Stimulated activated naive CD8-positive, alpha-beta T cell treated with anti-CD3 and anti-CD28 coated beads, Interleukin-15, amount 100 ng/mL, for 72 hours (primary cell): ENCODE data around the gene CADM2.

Experiments
- ATAC-seq: fragments of 150-1000 bp; cut with Tn5 transposase; 2 replicates; pipeline ENCODE4 v1.10.0; 2021; ENCODE audit warnings: mild to moderate bottlenecking, moderate library complexity
- DNase-seq, 2 donors: peaks; one replicate each; pipeline ENCODE4 v3.0.0; 2021 to 2022
- H3K27ac Mint-ChIP-seq, 2 donors: one replicate each; pipeline ENCODE4 v1.8.0; 2022; ENCODE audit warnings: mild to moderate bottlenecking in 2 of 2, mixed read lengths in 2 of 2, moderate library complexity in 2 of 2
- H3K27me3 Mint-ChIP-seq: one replicate; pipeline ENCODE4 v1.8.0; 2022; ENCODE audit warnings: mixed read lengths
- H3K4me1 Mint-ChIP-seq: one replicate; pipeline ENCODE4 v1.8.0; 2022; ENCODE audit warnings: mild to moderate bottlenecking, mixed read lengths
- H3K4me3 Mint-ChIP-seq, 2 donors: one replicate each; pipeline ENCODE4 v1.8.0; 2022; ENCODE audit warnings: mild to moderate bottlenecking in 2 of 2, mixed read lengths in 2 of 2, moderate library complexity in 1 of 2
- H3K9me3 Mint-ChIP-seq, 2 donors: one replicate each; pipeline ENCODE4 v1.8.0; 2022; ENCODE audit warnings: mixed read lengths in 2 of 2

The CADM2 gene

DNA sequence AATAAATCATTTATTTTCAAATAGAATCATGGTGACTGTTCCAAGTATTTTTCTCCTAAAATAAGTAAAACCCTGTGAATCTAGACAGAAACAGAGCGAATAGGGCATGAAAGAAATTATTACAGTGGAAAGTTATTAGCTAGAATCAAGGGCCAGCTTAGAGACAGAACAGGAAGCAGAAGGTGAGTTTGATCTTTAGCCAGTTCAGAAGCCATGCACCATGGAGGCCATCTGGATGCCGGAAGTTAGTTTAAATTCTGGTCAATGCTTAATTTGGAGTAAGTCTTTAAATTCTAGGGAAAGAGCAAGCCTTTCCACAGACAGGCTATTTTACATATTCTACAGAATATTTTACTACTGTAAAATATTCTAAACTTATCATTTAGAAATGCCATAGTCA is 574.8 kb downstream of the CADM2 start:
- peaks cover 4 to 11% of the 10 kb centered on the region in 2 donors for H3K9me3 Mint-ChIP-seq
- H3K4me1 Mint-ChIP-seq, result no peaks in the 10 kb centered on the region
- ATAC-seq, result no peak
- no peaks in the 10 kb centered on the region for H3K27me3 Mint-ChIP-seq
- no peak overlapping the region for H3K4me3 Mint-ChIP-seq
- no peak for DNase-seq
- no peak overlapping the region for H3K27ac Mint-ChIP-seq

DNA sequence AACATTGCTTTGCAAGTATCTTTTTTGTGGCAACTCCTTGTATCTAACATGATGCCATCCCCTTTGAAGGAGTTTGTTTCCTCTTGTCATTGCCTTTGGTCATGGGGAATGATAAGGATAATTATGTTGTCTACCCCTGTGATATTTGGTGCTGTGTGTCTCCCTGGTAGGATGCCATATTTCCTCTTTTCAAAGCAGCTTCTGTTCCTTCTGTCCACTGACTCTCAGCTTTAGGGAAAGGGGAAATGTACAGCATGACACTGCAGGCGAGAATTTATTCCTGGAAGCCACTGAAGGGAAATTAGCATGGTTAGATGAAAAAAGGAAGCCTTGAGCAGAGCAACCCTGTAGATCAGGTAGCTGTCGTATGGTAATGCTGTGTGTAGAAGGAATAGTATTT is 576.7 kb downstream of the CADM2 start:
- no peak overlapping the region for H3K27ac Mint-ChIP-seq
- H3K4me3 Mint-ChIP-seq, result no peak overlapping the region
- H3K27me3 Mint-ChIP-seq, result no peaks in the 10 kb centered on the region
- peaks cover 4 to 6% of the 10 kb centered on the region in 2 donors for H3K9me3 Mint-ChIP-seq
- DNase-seq (no peak), ATAC-seq (no peak)
- H3K4me1 Mint-ChIP-seq, result no peaks in the 10 kb centered on the region

DNA sequence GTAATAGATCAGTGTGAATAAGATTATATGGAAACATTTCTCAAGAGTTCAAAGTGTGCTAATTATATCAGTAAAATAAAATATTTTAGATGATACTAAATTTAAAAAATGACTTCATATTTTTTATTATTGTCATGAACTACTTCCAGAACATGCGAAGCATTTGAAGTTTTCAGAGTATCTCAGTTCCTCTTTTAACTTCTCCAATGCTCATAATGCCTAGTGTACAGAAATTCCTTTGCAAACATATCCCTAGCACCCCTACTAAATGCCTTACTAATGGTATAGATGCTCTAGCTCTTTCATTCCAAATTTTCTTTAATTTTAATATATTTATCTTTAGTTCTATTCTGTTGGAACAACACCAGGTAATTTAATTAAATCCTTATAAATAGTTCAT is 580.4 kb downstream of the CADM2 start:
- no peak overlapping the region for H3K27ac Mint-ChIP-seq
- no peaks in the 10 kb centered on the region for H3K4me1 Mint-ChIP-seq
- DNase-seq, result no peak
- H3K27me3 Mint-ChIP-seq, result no peaks in the 10 kb centered on the region
- no peak overlapping the region for H3K4me3 Mint-ChIP-seq
- no peak for ATAC-seq
- peaks cover 0 to 4% of the 10 kb centered on the region in 2 donors for H3K9me3 Mint-ChIP-seq

DNA sequence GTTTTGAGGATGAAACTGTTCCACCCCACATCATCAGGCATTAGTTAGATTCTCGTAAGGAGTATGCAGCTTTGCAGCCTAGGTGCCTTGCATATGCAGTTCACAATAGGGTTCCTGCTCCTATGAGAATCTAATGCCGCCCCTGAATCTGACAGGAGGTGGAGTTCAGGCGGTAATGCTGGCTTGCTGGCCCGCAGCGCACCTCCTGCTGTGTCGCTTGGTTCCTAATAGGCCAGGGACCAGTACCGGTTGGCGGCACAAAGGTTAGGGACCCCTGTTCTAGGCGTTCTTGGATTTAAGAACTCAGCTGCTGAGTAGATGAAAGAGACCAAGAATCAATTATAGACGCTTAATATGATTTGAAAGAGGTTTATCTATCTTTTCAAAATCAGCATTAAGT is 595.4 kb downstream of the CADM2 start:
- ATAC-seq (no peak), DNase-seq (no peak)
- Mint-ChIP-seq H3K9me3 (no peaks in the 10 kb centered on the region), H3K27me3 (no peaks in the 10 kb centered on the region), H3K4me1 (no peaks in the 10 kb centered on the region), H3K4me3 (no peak overlapping the region), H3K27ac (no peak overlapping the region)

DNA sequence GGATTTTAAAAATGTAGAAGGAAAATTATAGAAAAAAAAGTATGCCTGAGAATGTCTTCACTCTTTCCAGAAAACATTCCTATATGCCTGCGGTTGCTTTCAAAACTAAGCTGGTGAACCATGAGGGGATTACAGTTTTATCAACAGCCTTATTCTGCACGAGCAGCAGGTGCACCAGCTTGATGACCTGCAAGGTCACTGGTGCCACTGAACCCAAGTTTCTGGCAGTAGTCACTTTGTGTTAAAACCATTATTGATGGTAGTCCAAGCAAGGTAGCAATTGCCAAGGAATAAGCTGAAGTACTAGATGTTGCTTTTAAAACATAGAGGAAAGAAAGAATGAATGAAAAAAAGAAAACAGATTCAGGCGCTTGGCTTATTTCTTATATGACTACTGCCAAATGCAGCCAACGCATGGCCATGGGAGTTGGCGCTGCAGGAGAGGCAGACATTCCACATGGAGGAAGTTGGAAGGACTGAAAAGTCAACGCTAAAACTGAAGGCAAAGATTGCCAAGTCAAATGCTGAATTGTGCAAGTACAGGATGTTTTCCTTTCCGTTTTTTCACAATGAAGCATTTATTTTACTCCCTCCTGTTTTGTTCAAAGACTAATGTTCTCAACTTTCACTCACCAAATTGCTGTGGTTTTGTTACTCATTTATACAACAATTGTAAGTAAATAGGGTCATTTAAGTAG is 601.4 kb downstream of the CADM2 start:
- no peak for ATAC-seq
- Mint-ChIP-seq H3K9me3 (no peaks in the 10 kb centered on the region), H3K4me3 (no peak overlapping the region), H3K27ac (no peak overlapping the region), H3K27me3 (no peaks in the 10 kb centered on the region), H3K4me1 (no peaks in the 10 kb centered on the region)
- no peak for DNase-seq

DNA sequence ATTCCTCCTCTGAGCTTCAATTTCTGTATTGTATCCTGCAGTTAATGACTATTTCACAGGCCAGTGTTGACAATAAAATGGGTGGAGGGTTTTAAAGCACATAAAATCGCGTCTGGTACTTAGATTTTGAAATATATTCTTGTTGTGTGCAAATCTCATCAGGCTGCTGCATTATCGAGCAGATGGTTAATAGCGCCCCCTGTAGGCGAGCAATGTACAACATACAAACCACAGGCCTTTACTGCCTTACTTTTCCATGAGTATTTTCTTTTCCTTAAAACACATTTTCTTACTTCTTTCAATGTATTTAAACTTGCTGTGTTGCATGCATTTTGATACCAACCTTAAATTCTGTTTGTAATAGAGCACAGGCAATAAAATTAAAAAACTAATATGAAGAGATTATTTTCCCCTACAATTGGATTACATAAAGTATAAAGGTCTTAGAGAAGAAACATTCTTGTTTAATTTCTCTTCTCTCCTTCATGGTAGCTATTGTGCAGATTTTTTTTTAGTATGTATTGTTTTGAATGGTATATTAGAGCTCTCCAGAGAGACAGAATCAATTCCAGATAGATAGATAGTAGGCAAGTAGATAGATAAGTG is 608.4 kb downstream of the CADM2 start:
- ATAC-seq (no peak), DNase-seq (peak in 1 of 2 donors; percentile 9)
- H3K27ac Mint-ChIP-seq, result no peak overlapping the region
- H3K27me3 Mint-ChIP-seq, result no peaks in the 10 kb centered on the region
- no peak overlapping the region for H3K4me3 Mint-ChIP-seq
- H3K4me1 Mint-ChIP-seq, result no peaks in the 10 kb centered on the region
- no peaks in the 10 kb centered on the region for H3K9me3 Mint-ChIP-seq

DNA sequence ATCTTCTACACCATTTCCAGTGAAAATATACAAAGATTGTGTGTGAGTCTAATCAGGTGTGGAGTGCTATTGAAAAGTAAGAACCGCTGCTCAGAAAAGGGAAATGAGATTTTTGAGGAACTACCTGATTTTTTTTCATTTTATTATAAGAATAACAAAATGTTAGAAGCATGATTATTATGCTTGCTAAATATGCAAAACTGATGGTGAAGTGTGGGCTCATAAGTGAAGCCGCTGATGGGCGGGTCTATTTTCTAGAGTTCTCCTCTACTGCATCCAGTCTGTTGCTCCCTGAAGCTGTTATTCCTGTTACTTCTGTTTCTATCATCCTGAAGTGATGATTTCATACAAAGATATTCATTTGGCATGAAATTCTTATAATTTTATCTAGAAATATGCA is 612.0 kb downstream of the CADM2 start:
- DNase-seq, result no peak
- Mint-ChIP-seq H3K27me3 (no peaks in the 10 kb centered on the region), H3K4me3 (no peak overlapping the region), H3K9me3 (no peaks in the 10 kb centered on the region), H3K27ac (no peak overlapping the region), H3K4me1 (no peaks in the 10 kb centered on the region)
- ATAC-seq, result no peak

DNA sequence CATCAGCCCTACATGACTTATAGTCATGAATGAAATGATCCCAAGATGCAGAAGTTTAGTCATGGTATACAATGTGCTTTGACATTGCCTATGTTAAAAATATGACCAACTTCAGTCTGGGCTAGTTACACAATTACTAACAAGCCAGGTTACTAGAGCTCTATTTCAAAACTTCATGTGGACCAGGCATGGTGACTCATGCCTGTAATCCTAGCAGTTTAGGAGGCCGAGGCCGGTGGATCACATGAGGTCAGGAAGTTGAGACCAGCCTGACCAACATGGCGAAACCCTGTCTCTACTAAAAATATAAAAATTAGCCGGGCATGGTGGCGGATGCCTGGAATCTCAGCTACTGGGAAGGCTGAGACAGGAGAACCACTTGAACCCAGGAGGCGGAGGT is 613.0 kb downstream of the CADM2 start:
- DNase-seq (no peak), ATAC-seq (no peak)

DNA sequence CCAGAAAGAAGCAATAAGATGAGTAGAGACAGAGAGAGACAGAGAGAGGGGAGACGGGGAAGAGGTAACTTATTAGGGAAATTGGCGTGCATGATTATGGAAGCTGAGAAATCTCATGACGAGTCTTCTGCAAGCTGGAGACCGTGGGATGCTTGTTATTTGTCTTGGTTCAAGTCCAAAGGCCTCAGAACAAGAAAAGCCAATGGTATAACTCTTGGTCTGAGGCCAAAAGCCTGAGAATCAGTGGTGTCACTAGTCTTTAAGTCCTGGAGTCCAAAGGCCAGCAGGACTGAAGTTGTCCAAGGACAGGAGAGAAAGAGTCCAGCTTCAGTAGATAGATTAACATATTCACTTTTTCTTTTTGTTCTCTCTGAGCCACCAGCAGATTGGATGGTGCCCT is 613.6 kb downstream of the CADM2 start:
- Mint-ChIP-seq H3K27ac (no peak overlapping the region), H3K27me3 (no peaks in the 10 kb centered on the region), H3K4me3 (no peak overlapping the region), H3K4me1 (no peaks in the 10 kb centered on the region), H3K9me3 (no peaks in the 10 kb centered on the region)
- DNase-seq, result no peak
- no peak for ATAC-seq

More for the DNA sequence above, 613.0 kb downstream of the CADM2 start:
- no peaks in the 10 kb centered on the region for H3K4me1 Mint-ChIP-seq
- no peak overlapping the region for H3K4me3 Mint-ChIP-seq
- H3K27ac Mint-ChIP-seq, result no peak overlapping the region
- H3K27me3 Mint-ChIP-seq, result no peaks in the 10 kb centered on the region
- no peaks in the 10 kb centered on the region for H3K9me3 Mint-ChIP-seq

DNA sequence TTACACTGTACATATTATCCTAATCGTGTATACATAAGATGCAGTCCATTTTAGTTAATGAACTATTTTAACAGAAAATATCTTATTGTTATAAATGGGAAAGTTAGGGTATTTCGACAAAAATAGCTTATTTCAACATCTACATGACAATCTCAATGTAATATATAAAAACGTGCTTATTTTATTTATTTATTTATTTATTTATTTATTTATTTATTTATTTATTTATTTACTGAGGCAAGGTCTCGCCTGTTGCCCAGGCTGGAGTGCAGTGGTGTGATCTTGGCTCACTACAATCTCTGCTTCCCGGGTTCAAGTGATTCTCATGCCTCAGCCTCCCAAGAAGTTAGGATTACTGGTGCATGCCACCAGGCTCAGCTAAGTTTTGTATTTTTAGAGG is 614.2 kb downstream of the CADM2 start:
- Mint-ChIP-seq H3K27me3 (no peaks in the 10 kb centered on the region), H3K27ac (no peak overlapping the region), H3K4me1 (no peaks in the 10 kb centered on the region), H3K4me3 (no peak overlapping the region), H3K9me3 (no peaks in the 10 kb centered on the region)
- ATAC-seq (no peak), DNase-seq (no peak)

DNA sequence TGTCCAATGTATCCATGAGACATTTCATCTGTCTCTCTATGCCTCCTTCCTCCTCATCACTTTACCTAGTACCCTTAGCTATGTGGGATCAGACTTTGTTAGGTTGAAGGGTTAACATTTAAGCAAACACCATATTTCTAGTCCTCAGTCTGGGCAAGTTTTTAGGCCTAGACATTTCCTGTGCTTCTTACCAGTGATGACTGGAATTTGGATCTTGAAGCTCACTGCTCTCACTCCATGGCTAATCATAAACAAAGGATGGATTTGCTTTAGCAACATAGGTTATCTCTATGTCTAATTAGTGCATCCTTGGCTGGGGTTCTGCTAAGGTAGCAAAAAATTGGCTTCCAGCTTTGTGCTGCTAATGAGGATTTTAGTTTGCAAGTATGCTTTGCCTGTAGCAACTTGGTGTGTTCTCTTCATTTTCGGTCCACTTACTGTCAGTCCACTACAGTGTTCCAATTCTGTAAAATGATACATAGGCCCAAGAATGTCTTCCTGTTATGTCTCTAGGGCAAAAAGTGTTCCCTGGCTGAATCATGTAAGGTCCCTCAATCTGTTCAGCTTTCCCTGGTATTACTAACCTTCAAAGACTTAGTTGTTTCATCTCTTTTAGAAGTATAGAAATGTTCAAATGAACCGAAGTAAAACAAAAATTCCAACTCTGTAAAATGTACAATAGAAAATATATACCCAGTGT is 615.4 kb downstream of the CADM2 start:
- DNase-seq, result no peak
- no peaks in the 10 kb centered on the region for H3K9me3 Mint-ChIP-seq
- H3K27me3 Mint-ChIP-seq, result no peaks in the 10 kb centered on the region
- H3K27ac Mint-ChIP-seq, result no peak overlapping the region
- H3K4me3 Mint-ChIP-seq, result no peak overlapping the region
- H3K4me1 Mint-ChIP-seq, result no peaks in the 10 kb centered on the region
- ATAC-seq, result no peak

DNA sequence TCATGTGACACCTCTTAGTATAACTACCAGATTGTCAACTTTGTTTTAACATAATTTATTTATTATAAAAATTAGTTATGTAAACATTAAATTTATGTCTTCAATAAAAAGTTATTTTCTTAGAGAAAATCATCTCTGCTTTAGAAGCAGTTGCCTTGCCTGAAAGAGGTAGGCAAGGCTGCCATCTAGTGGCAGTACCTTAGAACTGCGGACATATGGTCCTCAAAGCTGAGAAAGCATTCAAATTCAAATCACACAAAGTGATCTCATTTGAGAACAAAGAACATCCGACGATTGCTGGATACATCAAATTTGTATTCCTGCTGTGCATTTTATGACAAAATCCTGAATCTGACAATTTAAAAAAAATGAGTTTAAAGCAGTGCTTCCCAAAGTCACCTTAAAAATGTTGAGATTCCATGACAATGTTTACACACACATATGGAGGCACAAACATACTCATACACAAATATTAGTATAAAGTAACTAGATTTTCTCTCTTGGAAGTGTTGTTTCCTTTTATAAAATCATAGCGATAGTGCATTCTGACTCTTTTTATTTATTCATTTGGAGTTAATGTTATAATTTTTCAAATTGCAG is 617.4 kb downstream of the CADM2 start:
- ATAC-seq, result no peak
- Mint-ChIP-seq H3K9me3 (no peaks in the 10 kb centered on the region), H3K27me3 (no peaks in the 10 kb centered on the region)

DNA sequence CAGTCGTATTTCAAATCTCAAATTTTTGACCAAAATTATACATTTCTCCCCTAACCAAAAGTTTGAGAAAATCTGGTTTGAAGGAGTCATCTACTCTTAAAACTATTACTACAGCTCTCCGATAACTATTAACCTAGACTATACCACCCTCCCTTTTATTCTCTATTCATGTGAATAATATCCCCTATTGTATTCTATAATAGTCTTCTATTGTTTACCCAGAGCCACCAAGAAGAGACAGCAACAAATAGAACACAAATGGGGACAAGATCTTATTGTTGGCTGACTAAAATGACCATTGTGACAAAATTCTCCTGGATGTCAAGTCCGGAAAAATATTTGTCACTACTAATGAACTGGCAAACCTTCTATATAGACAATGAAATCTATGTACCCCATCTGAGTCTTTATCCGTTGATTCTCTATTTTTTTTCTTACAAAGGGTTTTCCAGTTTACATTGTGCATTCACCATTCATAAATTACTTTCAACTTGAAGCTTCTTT is 618.0 kb downstream of the CADM2 start:
- no peak for DNase-seq
- Mint-ChIP-seq H3K4me1 (no peaks in the 10 kb centered on the region), H3K27ac (no peak overlapping the region), H3K4me3 (no peak overlapping the region), H3K27me3 (no peaks in the 10 kb centered on the region), H3K9me3 (no peaks in the 10 kb centered on the region)
- ATAC-seq, result no peak

More for the DNA sequence above, 617.4 kb downstream of the CADM2 start:
- no peak overlapping the region for H3K4me3 Mint-ChIP-seq
- DNase-seq, result peak; percentile 21 to 41
- no peaks in the 10 kb centered on the region for H3K4me1 Mint-ChIP-seq
- H3K27ac Mint-ChIP-seq, result no peak overlapping the region

DNA sequence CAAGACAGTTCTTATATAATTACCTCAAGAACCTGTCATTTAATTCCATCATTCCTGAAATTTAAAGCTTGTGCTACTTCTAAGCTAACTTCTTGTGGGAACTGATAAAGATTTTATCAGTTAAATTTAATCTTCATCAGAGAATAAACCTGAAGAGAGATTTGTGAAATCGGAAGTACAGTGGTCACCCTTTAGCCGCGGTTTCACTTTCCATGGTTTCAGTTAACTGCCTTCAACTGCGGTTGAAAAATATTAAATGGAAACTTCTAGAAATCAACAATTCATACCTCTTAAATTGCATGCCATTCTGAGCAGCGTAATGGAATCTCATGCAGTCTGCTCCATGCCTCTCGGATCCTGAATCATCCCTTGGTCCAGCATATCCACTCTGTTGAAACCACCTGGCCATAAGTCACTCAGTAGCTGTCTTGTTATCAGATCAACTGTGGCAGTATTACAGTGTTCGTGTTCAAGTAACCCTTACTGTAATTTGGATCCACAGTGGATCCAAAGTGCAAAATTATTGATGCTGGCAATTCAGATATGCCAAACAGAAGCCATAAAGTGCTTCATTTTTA is 626.1 kb downstream of the CADM2 start:
- H3K27me3 Mint-ChIP-seq, result no peaks in the 10 kb centered on the region
- no peak overlapping the region for H3K27ac Mint-ChIP-seq
- DNase-seq (no peak), ATAC-seq (no peak)
- H3K4me3 Mint-ChIP-seq, result no peak overlapping the region
- H3K4me1 Mint-ChIP-seq, result no peaks in the 10 kb centered on the region
- no peaks in the 10 kb centered on the region for H3K9me3 Mint-ChIP-seq

DNA sequence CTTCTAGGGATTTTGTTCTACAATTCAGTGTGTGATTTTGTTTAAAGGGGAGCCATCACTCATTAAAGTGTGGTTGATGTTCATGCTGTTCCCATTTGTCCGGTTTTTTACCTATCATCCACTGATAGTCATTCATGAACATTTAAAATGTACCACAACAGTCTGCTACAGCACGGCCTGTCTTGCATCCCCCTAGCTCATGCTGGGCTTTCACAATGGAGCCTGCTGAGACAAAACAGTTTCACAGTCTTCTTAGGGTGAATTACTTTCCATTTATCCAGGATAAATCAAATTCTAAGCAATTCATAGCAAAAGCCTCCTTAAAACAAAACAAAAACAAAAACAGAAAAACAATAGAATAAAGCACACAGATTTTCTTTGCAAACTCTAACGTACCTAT is 627.2 kb downstream of the CADM2 start:
- no peak for DNase-seq
- H3K4me3 Mint-ChIP-seq, result no peak overlapping the region
- H3K9me3 Mint-ChIP-seq, result no peaks in the 10 kb centered on the region
- no peak for ATAC-seq
- no peak overlapping the region for H3K27ac Mint-ChIP-seq
- H3K4me1 Mint-ChIP-seq, result no peaks in the 10 kb centered on the region
- no peaks in the 10 kb centered on the region for H3K27me3 Mint-ChIP-seq

DNA sequence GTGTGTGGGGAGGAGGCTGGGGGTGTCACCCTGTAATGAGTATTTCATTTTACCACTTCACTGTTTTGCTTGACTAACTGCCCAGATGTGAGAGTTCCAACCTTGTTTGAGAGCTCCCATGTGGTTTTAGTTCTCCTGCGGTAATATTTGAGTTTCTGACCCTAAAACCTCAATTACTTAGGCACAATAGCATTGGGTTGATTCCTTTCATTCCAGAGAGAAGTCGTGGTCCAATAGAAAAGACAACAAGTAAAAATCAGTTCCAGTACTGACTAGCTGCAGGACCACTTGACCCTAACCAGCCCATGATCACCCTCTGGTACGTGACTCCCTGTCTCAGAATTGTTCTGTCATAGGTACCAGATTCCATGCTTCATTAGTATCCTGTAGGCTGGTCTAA is 630.4 kb downstream of the CADM2 start:
- no peaks in the 10 kb centered on the region for H3K4me1 Mint-ChIP-seq
- H3K9me3 Mint-ChIP-seq, result no peaks in the 10 kb centered on the region
- H3K27ac Mint-ChIP-seq, result no peak overlapping the region
- DNase-seq (no peak), ATAC-seq (no peak)
- H3K27me3 Mint-ChIP-seq, result no peaks in the 10 kb centered on the region
- H3K4me3 Mint-ChIP-seq, result no peak overlapping the region
